DND-41 (cell line): ENCODE data around the gene TMEFF2.

Experiments used
- CTCF ChIP-seq: IDR thresholded peaks from 2 replicates; pipeline ENCODE4 v1.5.1; 2012; ENCODE audit warnings: borderline replicate concordance, low read length, moderate library complexity, mild to moderate bottlenecking; ENCODE audit not compliant: poor library complexity, severe bottlenecking; ENCODE audit errors: extremely low read depth
- EZH2 ChIP-seq: IDR thresholded peaks from 3 replicates; pipeline ENCODE4 v1.6.1; 2012; ENCODE audit warnings: borderline replicate concordance, low read depth, mild to moderate bottlenecking, moderate library complexity, low read length, inconsistent platforms; ENCODE audit not compliant: severe bottlenecking

GRCh38 chr2:192042126-192042525 lies 152.6 kb downstream of the TMEFF2 start:
- TF ChIP-seq CTCF, result no peak
- no peak for TF ChIP-seq EZH2
